ENCODE data around the gene IMMP2L.

- TF ChIP-seq RNF2 (IDR thresholded peaks at IDR 0.05; ENCODE audit: borderline replicate concordance, low read depth) (no peak), CBX2 (IDR thresholded peaks at IDR 0.05; ENCODE audit: borderline replicate concordance, low read depth) (no peak), RAD21 (conservative IDR thresholded peaks at IDR 0.05 in 1 of 2, IDR thresholded peaks at IDR 0.05 in 1 of 2) (no peak), CTCF (IDR thresholded peaks at IDR 0.05) (no peak), USF2 (IDR thresholded peaks at IDR 0.05) (no peak), REST (IDR thresholded peaks at IDR 0.05) (no peak), JUNB (IDR thresholded peaks at IDR 0.05) (no peak), POLR2A (IDR thresholded peaks at IDR 0.05; ENCODE audit: low read length) (no peak), CHD4 (IDR thresholded peaks at IDR 0.05; ENCODE audit: borderline replicate concordance) (no peak), MAX (IDR thresholded peaks at IDR 0.05) (no peak), HOXA7 (CRISPR knock-in tag; IDR thresholded peaks at IDR 0.05) (no peak), CHD2 (IDR thresholded peaks at IDR 0.05; ENCODE audit: low read length, partially characterized antibody) (no peak)
Observed at GRCh38 chr7:110835218-110835617, 727.1 kb downstream of the IMMP2L start.

Measured in A549 (cell line).